Right lobe of liver (tissue), 6 donors: ENCODE results near the gene RAC2. TPM values are rescaled to one million over a fixed set of nuclear protein-coding genes. Genes with fewer than 3 reads are reported as not detected.

ENCODE experiments used
- ATAC-seq, 4 donors: fragments of 200-7000 bp; cut with Tn5 transposase; one replicate each; pipeline ENCODE4 v1.9.1; 2020; ENCODE audit warnings: mild to moderate bottlenecking in 4 of 4, moderate library complexity in 4 of 4
- DNase-seq, 3 donors: peaks; one replicate each; pipeline ENCODE4 v3.0.0-alpha.2; 2020
- H3K27ac ChIP-seq, 3 donors: fragments of 200-600 bp; one replicate each; pipeline ENCODE4 v1.8.0; 2022
- H3K27me3 ChIP-seq, 2 donors: fragments of 200-600 bp; one replicate each; pipeline ENCODE4 v1.8.0; 2022
- H3K36me3 ChIP-seq, 4 donors: fragments of 200-600 bp; sonication (generic) in 1 of 4; one replicate each; pipeline versions ENCODE4 v1.5.1 to v1.8.0; 2017 to 2022; ENCODE audit warnings: control low read depth in 1 of 4
- H3K4me1 ChIP-seq, 4 donors: fragments of 200-600 bp; sonication (generic) in 1 of 4; one replicate each; pipeline versions ENCODE4 v1.5.1 to v1.8.0; 2017 to 2022; ENCODE audit warnings: control low read depth in 1 of 4
- H3K4me3 ChIP-seq, 3 donors: fragments of 200-600 bp; one replicate each; pipeline ENCODE4 v1.8.0; 2022
- H3K9me3 ChIP-seq, 4 donors: fragments of 200-600 bp; sonication (generic) in 1 of 4; one replicate each; pipeline versions ENCODE4 v1.5.1 to v1.8.0; 2017 to 2022; ENCODE audit warnings: control low read depth in 1 of 4
- POLR2A ChIP-seq: fragments of 450-650 bp; IDR thresholded peaks from one replicate; pipeline ENCODE4 v1.6.1; 2017; ENCODE audit warnings: antibody characterized with exemption, mild to moderate bottlenecking
- WGBS: methylation state at CpG from one replicate; pipeline ENCODE4 v1.1.6; 2018; ENCODE audit warnings: low coverage, low lambda C conversion rate; ENCODE audit not compliant: insufficient coverage; ENCODE audit errors: missing lambda C conversion rate; 5-methylcytosine and 5-hydroxymethylcytosine counted together
- intact Hi-C, 2 donors: fragments of 100-400 bp; cut with DNase I; formaldehyde crosslinking; loops; one replicate each; pipeline versions ENCODE4 v1.11.2 to v1.14.1; 2022
- total RNA-seq, 6 experiments: library from RNA; depleted of rRNA in 2 of 6; stranded (reverse); fragments of >200 nt in 2 of 6; fragmentation: NEBNext Ultra II Directional in 3 of 6; extraction: Animal tissue kit (Norgen Biotek cat#: 25700) in 3 of 6; gene quantifications; one replicate each; pipeline versions ENCODE4 v1.1.0 to v1.2.4, GENCODE V29; 2016 to 2023
- TF ChIP-seq, protein P1 (sequence below), 4 donors: fragments of 200-600 bp in 3 of 4; fragments of 450-650 bp in 1 of 4; IDR thresholded peaks; one replicate each; pipeline versions ENCODE4 v1.5.1 to v1.8.0; 2016 to 2022; ENCODE audit warnings: antibody characterized with exemption in 4 of 4, mild to moderate bottlenecking in 2 of 4
- donor health status: DM: no; HTN: yes; CAD: no.
- donor health status: DM: no; HTN: no; CAD: no.
- donor health status: DM: no; HTN: no; CAD: no.
- donor health status: DM: no; HTN: yes; CAD: no.
- donor health status: DM: no; HTN: yes; CAD: no.

The RAC2 gene
- total RNA-seq, 6 experiments from 2014 or later, result 3.4 to 12.9 (median 6.5) TPM

GRCh38 chr22:37205046-37205445, 39.0 kb downstream of the RAC2 start:
- 57% methylated on average over 2 of the region's 5 CpGs for WGBS
- no peak for ATAC-seq
- no peaks in the 10 kb centered on the region for H3K9me3 ChIP-seq
- no peak overlapping the region for H3K27ac ChIP-seq
- no peaks in the 10 kb centered on the region for H3K36me3 ChIP-seq
- no peaks in the 10 kb centered on the region for H3K27me3 ChIP-seq
- DNase-seq, result peak in 2 of 3 donors; percentile 8 to 30
- peaks cover 0 to 6% (median 3%) of the 10 kb centered on the region in 4 donors for H3K4me1 ChIP-seq
- intact Hi-C loops, result loop anchor here in 1 of 2 donors (10.0 kb wide), 1 partner anchor 140 kb away; no protein-coding TSS in a partner anchor
- TF ChIP-seq, protein P1, sequence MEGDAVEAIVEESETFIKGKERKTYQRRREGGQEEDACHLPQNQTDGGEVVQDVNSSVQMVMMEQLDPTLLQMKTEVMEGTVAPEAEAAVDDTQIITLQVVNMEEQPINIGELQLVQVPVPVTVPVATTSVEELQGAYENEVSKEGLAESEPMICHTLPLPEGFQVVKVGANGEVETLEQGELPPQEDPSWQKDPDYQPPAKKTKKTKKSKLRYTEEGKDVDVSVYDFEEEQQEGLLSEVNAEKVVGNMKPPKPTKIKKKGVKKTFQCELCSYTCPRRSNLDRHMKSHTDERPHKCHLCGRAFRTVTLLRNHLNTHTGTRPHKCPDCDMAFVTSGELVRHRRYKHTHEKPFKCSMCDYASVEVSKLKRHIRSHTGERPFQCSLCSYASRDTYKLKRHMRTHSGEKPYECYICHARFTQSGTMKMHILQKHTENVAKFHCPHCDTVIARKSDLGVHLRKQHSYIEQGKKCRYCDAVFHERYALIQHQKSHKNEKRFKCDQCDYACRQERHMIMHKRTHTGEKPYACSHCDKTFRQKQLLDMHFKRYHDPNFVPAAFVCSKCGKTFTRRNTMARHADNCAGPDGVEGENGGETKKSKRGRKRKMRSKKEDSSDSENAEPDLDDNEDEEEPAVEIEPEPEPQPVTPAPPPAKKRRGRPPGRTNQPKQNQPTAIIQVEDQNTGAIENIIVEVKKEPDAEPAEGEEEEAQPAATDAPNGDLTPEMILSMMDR (IDR thresholded peaks at IDR 0.05), result no peak
- no peak for TF ChIP-seq POLR2A
- H3K4me3 ChIP-seq, result no peak overlapping the region

DNA sequence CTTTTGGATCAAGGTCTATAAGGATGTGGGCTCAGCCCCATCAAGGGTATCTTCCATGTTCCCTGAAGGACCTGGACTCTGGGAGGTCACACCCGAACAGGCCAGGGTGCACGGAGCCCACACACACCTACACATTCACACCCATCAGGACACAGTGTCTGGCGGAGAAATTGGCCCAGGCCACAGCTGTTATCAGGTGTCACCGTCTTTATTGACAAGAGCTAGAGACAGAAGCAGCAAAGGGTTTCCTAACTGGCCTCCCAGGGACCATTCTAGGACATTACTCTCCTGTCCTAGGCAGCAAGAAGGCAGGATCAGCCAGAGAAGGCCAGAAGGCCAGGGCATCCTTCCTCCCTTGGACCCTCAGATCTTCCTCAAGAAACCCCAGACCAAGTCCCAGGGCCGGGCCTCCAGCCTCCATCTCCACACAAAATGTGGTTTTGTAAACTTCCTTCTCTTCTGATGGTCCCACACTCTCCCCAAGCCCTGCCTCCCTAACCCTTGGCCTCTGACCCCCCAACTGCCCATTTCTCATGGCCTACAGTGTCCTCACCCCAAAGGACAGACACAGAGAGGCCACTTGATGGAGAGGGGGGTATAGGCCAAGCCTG, 39.9 kb downstream of the RAC2 start:
- no peak overlapping the region for H3K27ac ChIP-seq
- H3K4me3 ChIP-seq, result no peak overlapping the region
- H3K9me3 ChIP-seq, result no peaks in the 10 kb centered on the region
- peaks cover 0 to 12% (median 6%) of the 10 kb centered on the region in 4 donors for H3K4me1 ChIP-seq
- TF ChIP-seq, protein P1 (IDR thresholded peaks at IDR 0.05), result no peak
- TF ChIP-seq POLR2A, result no peak
- H3K27me3 ChIP-seq, result no peaks in the 10 kb centered on the region
- intact Hi-C loops, result loop anchor here in 1 of 2 donors (5.0 to 10.0 kb wide), 2 partner anchors 42 to 139 kb away; no protein-coding TSS in a partner anchor
- no peaks in the 10 kb centered on the region for H3K36me3 ChIP-seq
- WGBS, result 62% methylated on average over 3 of the region's 5 CpGs
- DNase-seq, result peak in 1 of 3 donors; percentile 7
- no peak for ATAC-seq

- Histone ChIP-seq H3K36me3 (no peaks in the 10 kb centered on the region), H3K9me3 (no peaks in the 10 kb centered on the region), H3K27ac (no peak overlapping the region), H3K4me1 (peaks cover 0 to 12% (median 6%) of the 10 kb centered on the region in 4 donors), H3K27me3 (no peaks in the 10 kb centered on the region), H3K4me3 (no peak overlapping the region)
- ATAC-seq (no peak), DNase-seq (peak in 2 of 3 donors; percentile 20 to 53)
- intact Hi-C loops, result loop anchor here in 1 of 2 donors (5.0 to 10.0 kb wide), 2 partner anchors 41 to 139 kb away; no protein-coding TSS in a partner anchor
- no peak for TF ChIP-seq POLR2A
- TF ChIP-seq, protein P1 (IDR thresholded peaks at IDR 0.05), result no peak
- WGBS, result 53% methylated on average over 3 of the region's 16 CpGs
These were observed 40.6 kb downstream of the RAC2 start for GRCh38 chr22:37203354-37204044.

- Histone ChIP-seq H3K27ac (no peak overlapping the region), H3K36me3 (no peaks in the 10 kb centered on the region), H3K9me3 (no peaks in the 10 kb centered on the region), H3K27me3 (no peaks in the 10 kb centered on the region), H3K4me1 (peaks cover 0 to 19% (median 9%) of the 10 kb centered on the region in 4 donors), H3K4me3 (no peak overlapping the region)
- DNase-seq, result peak in 2 of 3 donors; percentile 17 to 39
- ATAC-seq, result no peak
- TF ChIP-seq, protein P1 (IDR thresholded peaks at IDR 0.05), result no peak
- intact Hi-C loops, result loop anchor here in 1 of 2 donors (5.0 to 10.0 kb wide), 2 partner anchors 40 to 138 kb away; no protein-coding TSS in a partner anchor
- WGBS, result 90% methylated on average over 2 of the region's 10 CpGs
These were observed 41.4 kb downstream of the RAC2 start for GRCh38 chr22:37202716-37203115.
